HEK293 (cell line): ENCODE results near the gene RALY.

ENCODE experiments used
- GLI4 ChIP-seq: fragments of 450-650 bp; formaldehyde crosslinking; IDR thresholded peaks from 2 replicates; pipeline ENCODE4 v1.5.1; 2016; ENCODE audit warnings: missing biosample characterization, missing genetic modification characterization
- PRDM1 ChIP-seq: fragments of 450-650 bp; formaldehyde crosslinking; IDR thresholded peaks from 2 replicates; pipeline ENCODE4; 2016; ENCODE audit warnings: missing biosample characterization, missing genetic modification characterization
- SP2 ChIP-seq: fragments of 450-650 bp; formaldehyde crosslinking; IDR thresholded peaks from 2 replicates; pipeline ENCODE4 v1.5.1; 2016; ENCODE audit warnings: missing biosample characterization, missing genetic modification characterization
- TF ChIP-seq, protein P1 (sequence below): fragments of 450-650 bp; formaldehyde crosslinking; IDR thresholded peaks from 2 replicates; pipeline ENCODE4 v1.5.1; 2016; ENCODE audit warnings: missing biosample characterization, missing genetic modification characterization
- TF ChIP-seq, protein P2 (sequence below): fragments of 450-650 bp; IDR thresholded peaks from 2 replicates; pipeline ENCODE4 v1.5.1; 2018; ENCODE audit warnings: missing biosample characterization, missing genetic modification characterization
- TF ChIP-seq, protein P3 (sequence below): fragments of 450-650 bp; formaldehyde crosslinking; IDR thresholded peaks from 2 replicates; pipeline ENCODE4 v1.5.1; 2016; ENCODE audit warnings: missing biosample characterization, missing genetic modification characterization

DNA sequence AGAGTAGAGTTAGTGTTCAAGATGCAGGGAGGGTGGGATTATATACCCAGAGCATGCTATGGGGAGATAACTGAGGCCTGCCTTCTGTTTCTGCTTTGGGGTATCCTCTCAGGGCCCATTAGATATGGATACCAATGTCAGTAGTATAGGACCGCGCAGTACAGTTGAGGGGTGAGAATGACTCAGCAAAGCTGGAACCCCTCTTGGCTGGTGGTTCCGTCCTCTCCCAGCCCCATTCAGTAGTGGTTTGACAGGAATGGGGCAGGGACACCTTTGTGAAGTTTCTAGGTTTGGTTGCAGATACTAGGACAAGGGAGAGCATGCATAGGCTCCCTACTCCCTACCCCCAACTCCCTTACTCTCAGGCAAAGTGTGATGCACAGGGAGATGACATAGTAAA, 70.6 kb downstream of the RALY start:
- TF ChIP-seq, protein P1, sequence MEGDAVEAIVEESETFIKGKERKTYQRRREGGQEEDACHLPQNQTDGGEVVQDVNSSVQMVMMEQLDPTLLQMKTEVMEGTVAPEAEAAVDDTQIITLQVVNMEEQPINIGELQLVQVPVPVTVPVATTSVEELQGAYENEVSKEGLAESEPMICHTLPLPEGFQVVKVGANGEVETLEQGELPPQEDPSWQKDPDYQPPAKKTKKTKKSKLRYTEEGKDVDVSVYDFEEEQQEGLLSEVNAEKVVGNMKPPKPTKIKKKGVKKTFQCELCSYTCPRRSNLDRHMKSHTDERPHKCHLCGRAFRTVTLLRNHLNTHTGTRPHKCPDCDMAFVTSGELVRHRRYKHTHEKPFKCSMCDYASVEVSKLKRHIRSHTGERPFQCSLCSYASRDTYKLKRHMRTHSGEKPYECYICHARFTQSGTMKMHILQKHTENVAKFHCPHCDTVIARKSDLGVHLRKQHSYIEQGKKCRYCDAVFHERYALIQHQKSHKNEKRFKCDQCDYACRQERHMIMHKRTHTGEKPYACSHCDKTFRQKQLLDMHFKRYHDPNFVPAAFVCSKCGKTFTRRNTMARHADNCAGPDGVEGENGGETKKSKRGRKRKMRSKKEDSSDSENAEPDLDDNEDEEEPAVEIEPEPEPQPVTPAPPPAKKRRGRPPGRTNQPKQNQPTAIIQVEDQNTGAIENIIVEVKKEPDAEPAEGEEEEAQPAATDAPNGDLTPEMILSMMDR = no peak
- no peak for TF ChIP-seq PRDM1 (tag by site-specific recombination)
- TF ChIP-seq, protein P2, sequence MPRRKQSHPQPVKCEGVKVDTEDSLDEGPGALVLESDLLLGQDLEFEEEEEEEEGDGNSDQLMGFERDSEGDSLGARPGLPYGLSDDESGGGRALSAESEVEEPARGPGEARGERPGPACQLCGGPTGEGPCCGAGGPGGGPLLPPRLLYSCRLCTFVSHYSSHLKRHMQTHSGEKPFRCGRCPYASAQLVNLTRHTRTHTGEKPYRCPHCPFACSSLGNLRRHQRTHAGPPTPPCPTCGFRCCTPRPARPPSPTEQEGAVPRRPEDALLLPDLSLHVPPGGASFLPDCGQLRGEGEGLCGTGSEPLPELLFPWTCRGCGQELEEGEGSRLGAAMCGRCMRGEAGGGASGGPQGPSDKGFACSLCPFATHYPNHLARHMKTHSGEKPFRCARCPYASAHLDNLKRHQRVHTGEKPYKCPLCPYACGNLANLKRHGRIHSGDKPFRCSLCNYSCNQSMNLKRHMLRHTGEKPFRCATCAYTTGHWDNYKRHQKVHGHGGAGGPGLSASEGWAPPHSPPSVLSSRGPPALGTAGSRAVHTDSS (tag by site-specific recombination) = no peak
- TF ChIP-seq GLI4 (tag by site-specific recombination) = no peak
- TF ChIP-seq, protein P3, sequence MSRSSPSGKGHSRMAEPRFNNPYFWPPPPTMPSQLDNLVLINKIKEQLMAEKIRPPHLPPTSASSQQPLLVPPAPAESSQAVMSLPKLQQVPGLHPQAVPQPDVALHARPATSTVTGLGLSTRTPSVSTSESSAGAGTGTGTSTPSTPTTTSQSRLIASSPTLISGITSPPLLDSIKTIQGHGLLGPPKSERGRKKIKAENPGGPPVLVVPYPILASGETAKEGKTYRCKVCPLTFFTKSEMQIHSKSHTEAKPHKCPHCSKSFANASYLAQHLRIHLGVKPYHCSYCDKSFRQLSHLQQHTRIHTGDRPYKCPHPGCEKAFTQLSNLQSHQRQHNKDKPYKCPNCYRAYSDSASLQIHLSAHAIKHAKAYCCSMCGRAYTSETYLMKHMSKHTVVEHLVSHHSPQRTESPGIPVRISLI (tag by site-specific recombination) = no peak
- TF ChIP-seq SP2 (tag by site-specific recombination) = no peak
